Endodermal cell (in vitro differentiated cells): Measurements from ENCODE around the gene FAM210B. TPM values are rescaled to one million over a fixed set of nuclear protein-coding genes. Genes with fewer than 3 reads are reported as not detected.

Experiments
- DNase-seq: peaks from one replicate; pipeline ENCODE4 v3.0.0-alpha.2; 2017
- H3K27ac ChIP-seq: 2 replicates; pipeline ENCODE4 v1.5.1; 2013; ENCODE audit warnings: mild to moderate bottlenecking, low read depth, low read length, moderate library complexity
- H3K27me3 ChIP-seq: 2 replicates; pipeline ENCODE4 v1.6.1; 2013; ENCODE audit warnings: mild to moderate bottlenecking, low read length, moderate library complexity; ENCODE audit not compliant: insufficient read depth, control insufficient read depth, poor library complexity, severe bottlenecking
- H3K36me3 ChIP-seq: 2 replicates; pipeline ENCODE4 v1.7.0; 2013; ENCODE audit warnings: mild to moderate bottlenecking, low read length, moderate library complexity; ENCODE audit not compliant: control insufficient read depth, insufficient read depth
- H3K4me1 ChIP-seq: one replicate; pipeline ENCODE4 v1.7.0; 2013; ENCODE audit warnings: low read length; ENCODE audit not compliant: control insufficient read depth, insufficient read depth
- H3K4me3 ChIP-seq: 2 replicates; pipeline ENCODE4 v1.5.1; 2013; ENCODE audit warnings: mild to moderate bottlenecking, low read length, moderate library complexity
- H3K9ac ChIP-seq: 2 replicates; pipeline ENCODE4 v1.6.1; 2013; ENCODE audit warnings: mild to moderate bottlenecking, low read length, moderate library complexity; ENCODE audit not compliant: poor library complexity, severe bottlenecking; ENCODE audit errors: extremely low read depth
- H3K9me3 ChIP-seq: 2 replicates; pipeline ENCODE4 v1.6.1; 2013; ENCODE audit warnings: mild to moderate bottlenecking, low read length, moderate library complexity; ENCODE audit not compliant: control insufficient read depth
- H3K27ac Mint-ChIP-seq: 2 replicates; pipeline ENCODE4 v1.8.0; 2020; ENCODE audit warnings: mixed read lengths
- H3K27me3 Mint-ChIP-seq: 2 replicates; pipeline ENCODE4 v1.8.0; 2021; ENCODE audit warnings: mild to moderate bottlenecking, mixed read lengths; ENCODE audit not compliant: insufficient read depth
- H3K36me3 Mint-ChIP-seq: 2 replicates; pipeline ENCODE4 v1.8.0; 2020; ENCODE audit warnings: low read depth, mixed read lengths
- H3K4me1 Mint-ChIP-seq: 2 replicates; pipeline ENCODE4 v1.8.0; 2020; ENCODE audit warnings: mixed read lengths
- H3K4me3 Mint-ChIP-seq: 2 replicates; pipeline ENCODE4 v1.8.0; 2020; ENCODE audit warnings: mild to moderate bottlenecking, moderate library complexity, mixed read lengths
- H3K9me3 Mint-ChIP-seq: 2 replicates; pipeline ENCODE4 v1.8.0; 2020; ENCODE audit warnings: mild to moderate bottlenecking, mixed read lengths
- CTCF ChIP-seq: fragments of 200-600 bp; sonication (generic); conservative IDR thresholded peaks from 2 replicates; pipeline ENCODE4 v1.5.0; 2021; ENCODE audit warnings: antibody characterized with exemption, mild to moderate bottlenecking
- whole genome bisulfite sequencing, 2 experiments: methylation state at CpG; one replicate each; pipeline versions ENCODE4 v1.1.5 to v1.1.7; 2013; ENCODE audit warnings: missing lambda C conversion rate in 2 of 2, mixed read lengths in 1 of 2; ENCODE audit not compliant: insufficient coverage in 1 of 2, insufficient read length in 1 of 2; 5-methylcytosine and 5-hydroxymethylcytosine counted together
- total RNA-seq, 2 donors: library from RNA; stranded (reverse); fragmentation: NEBNext Ultra II Directional in 1 of 2; extraction: Animal tissue kit (Norgen Biotek cat#: 25700) in 1 of 2; gene quantifications; 2 replicates in 1 of 2; 3 replicates in 1 of 2; pipeline ENCODE4 v1.2.1, GENCODE V29; 2021

The FAM210B gene
- total RNA-seq, 2 donors from 2014 or later = 16.8 to 34.1 TPM

- no peak for TF ChIP-seq CTCF
- H3K27ac ChIP-seq = no peak overlapping the region
- H3K4me1 ChIP-seq = no peaks in the 10 kb centered on the region
- Mint-ChIP-seq H3K36me3 (no peaks in the 10 kb centered on the region), H3K27ac (no peak overlapping the region), H3K27me3 (peaks cover 15% of the 10 kb centered on the region), H3K4me3 (no peak overlapping the region), H3K9me3 (peaks cover 15% of the 10 kb centered on the region), H3K4me1 (peaks cover 17% of the 10 kb centered on the region)
- H3K4me3 ChIP-seq = peak overlapping the region; percentile 14
- 88 to 90% methylated on average over 3 to 5 of the region's 5 CpGs for WGBS, 2 experiments
- H3K9ac ChIP-seq = no peak overlapping the region
- H3K9me3 ChIP-seq = peaks cover 8% of the 10 kb centered on the region
- no peaks in the 10 kb centered on the region for H3K27me3 ChIP-seq
- H3K36me3 ChIP-seq = no peaks in the 10 kb centered on the region
- no peak for DNase-seq
These were observed 6.3 kb upstream of the FAM210B start for GRCh38 chr20:56352345-56353055.

GRCh38 chr20:56353356-56353755 is 5.4 kb upstream of the FAM210B start:
- H3K27ac ChIP-seq = no peak overlapping the region
- H3K4me3 Mint-ChIP-seq = no peak overlapping the region
- 90% methylated on average over 4 of the region's 4 CpGs; no CpG with 5 or more reads in 1 of the 2 experiments for WGBS, 2 experiments
- no peaks in the 10 kb centered on the region for H3K4me1 ChIP-seq
- H3K27me3 ChIP-seq = no peaks in the 10 kb centered on the region
- H3K4me1 Mint-ChIP-seq = peaks cover 9% of the 10 kb centered on the region
- H3K9me3 Mint-ChIP-seq = peaks cover 15% of the 10 kb centered on the region
- H3K27ac Mint-ChIP-seq = no peak overlapping the region
- peaks cover 8% of the 10 kb centered on the region for H3K9me3 ChIP-seq
- H3K36me3 Mint-ChIP-seq = no peaks in the 10 kb centered on the region
- DNase-seq = no peak
- no peak overlapping the region for H3K4me3 ChIP-seq
- no peaks in the 10 kb centered on the region for H3K36me3 ChIP-seq
- H3K27me3 Mint-ChIP-seq = peaks cover 15% of the 10 kb centered on the region
- no peak overlapping the region for H3K9ac ChIP-seq
- no peak for TF ChIP-seq CTCF

DNA sequence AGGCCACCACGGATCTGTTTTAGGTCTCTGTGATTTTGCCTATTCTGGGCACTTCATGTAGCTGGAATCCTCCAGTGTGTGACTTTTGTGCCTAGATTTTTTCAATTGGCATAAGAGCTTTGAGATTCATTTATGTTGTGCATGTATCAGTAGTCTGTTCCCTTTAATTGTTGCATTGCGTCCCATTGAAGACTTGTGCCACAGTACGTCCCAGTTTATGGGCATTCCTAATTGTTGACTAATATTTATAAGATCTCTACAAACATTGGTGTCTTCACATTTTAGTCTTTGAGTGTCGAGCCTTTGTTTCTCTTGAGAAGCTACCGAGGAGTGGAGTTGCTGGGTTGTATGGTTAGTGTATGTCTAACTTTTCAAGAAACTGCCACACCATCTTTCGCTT is 704 bp upstream of the FAM210B start:
- Histone ChIP-seq H3K27me3 (no peaks in the 10 kb centered on the region), H3K27ac (no peak overlapping the region), H3K4me1 (peaks cover 11% of the 10 kb centered on the region), H3K9me3 (no peaks in the 10 kb centered on the region), H3K9ac (no peak overlapping the region), H3K4me3 (peak overlapping the region; percentile 14), H3K36me3 (no peaks in the 10 kb centered on the region)
- Mint-ChIP-seq H3K9me3 (no peaks in the 10 kb centered on the region), H3K27me3 (no peaks in the 10 kb centered on the region), H3K27ac (no peak overlapping the region), H3K36me3 (no peaks in the 10 kb centered on the region), H3K4me1 (peaks cover 19% of the 10 kb centered on the region), H3K4me3 (peak overlapping the region; percentile 82)
- DNase-seq = no peak
- 83 to 87% methylated on average over 4 to 5 of the region's 6 CpGs for WGBS, 2 experiments
- TF ChIP-seq CTCF = no peak
